NCI-H2196 (cell line): Measurements from ENCODE around the gene USP38.
A peak's percentile ranks its signal among the peaks of the same experiment; 100 is the strongest.
"Not testable (repeated sequence)": the region's sequence is repeated elsewhere in the genome, so short reads cannot be mapped to it uniquely, and the experiment has no call there.

ENCODE experiments used
- DNase-seq: peaks from one replicate; lab custom pipeline; 2025; ENCODE audit not compliant: unreplicated experiment; lab: John Stamatoyannopoulos, UW

Gene USP38

GRCh38 chr4:143184503-143185252 lies at the start of gene USP38:
TSS of gene USP38 (plus strand) at chr4:143184917. CDS start at chr4:143185451, 534 bp downstream.
- peak; percentile 87 for DNase-seq

- DNase-seq, result no peak
These were observed 49.4 kb upstream of the USP38 start for GRCh38 chr4:143135358-143135757.

- no peak for DNase-seq
These were observed 44.0 kb upstream of the USP38 start for GRCh38 chr4:143140696-143141095.

- DNase-seq, result no peak
These were observed 36.2 kb upstream of the USP38 start for GRCh38 chr4:143148521-143148920.

DNA sequence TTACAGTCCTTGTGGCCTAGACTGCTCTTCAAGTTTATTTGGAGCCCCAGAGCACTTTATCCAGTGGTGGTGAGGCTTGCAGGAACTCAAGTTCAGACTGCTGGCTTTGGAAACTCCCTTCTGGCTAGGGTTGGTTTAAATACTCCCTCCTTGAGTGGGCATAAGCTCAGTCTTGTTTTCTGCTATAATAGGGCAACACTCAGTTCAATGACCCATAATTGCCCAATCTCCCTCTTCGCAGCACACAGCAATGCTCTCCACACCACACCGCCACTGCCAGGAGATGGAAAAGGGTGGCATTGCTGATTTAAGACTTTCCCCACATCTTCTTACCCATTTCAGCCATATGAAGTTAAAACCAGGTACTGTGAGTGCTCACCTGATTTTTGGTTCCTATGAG lies 27.9 kb upstream of the USP38 start:
- no peak for DNase-seq

GRCh38 chr4:143163614-143164013 lies 21.1 kb upstream of the USP38 start:
- DNase-seq, result no peak

- not testable (repeated sequence) for DNase-seq
These were observed 18.0 kb upstream of the USP38 start for GRCh38 chr4:143166722-143167121.

GRCh38 chr4:143178923-143179322 lies 5.8 kb upstream of the USP38 start:
- peak; percentile 2 for DNase-seq

- no peak for DNase-seq
These were observed 1.1 kb upstream of the USP38 start for GRCh38 chr4:143183513-143184216.

DNA sequence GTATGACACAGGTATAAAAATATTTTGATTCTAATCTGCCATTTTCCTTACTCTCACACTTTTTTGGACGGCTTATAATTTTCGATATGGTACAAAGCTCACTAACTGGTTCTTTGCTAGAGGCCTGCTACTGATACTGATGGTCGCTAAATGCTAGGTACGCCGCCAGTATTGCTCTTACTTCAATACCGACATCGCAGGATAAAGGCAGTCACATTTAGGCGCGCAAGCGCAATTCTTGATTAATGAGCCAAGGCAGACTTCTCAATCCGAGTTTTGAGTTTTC lies 557 bp upstream of the USP38 start:
- no peak for DNase-seq

GRCh38 chr4:143185253-143186107 lies 763 bp downstream of the USP38 start:
- no peak for DNase-seq

GRCh38 chr4:143186212-143186611 lies 1.5 kb downstream of the USP38 start:
- no peak for DNase-seq

DNA sequence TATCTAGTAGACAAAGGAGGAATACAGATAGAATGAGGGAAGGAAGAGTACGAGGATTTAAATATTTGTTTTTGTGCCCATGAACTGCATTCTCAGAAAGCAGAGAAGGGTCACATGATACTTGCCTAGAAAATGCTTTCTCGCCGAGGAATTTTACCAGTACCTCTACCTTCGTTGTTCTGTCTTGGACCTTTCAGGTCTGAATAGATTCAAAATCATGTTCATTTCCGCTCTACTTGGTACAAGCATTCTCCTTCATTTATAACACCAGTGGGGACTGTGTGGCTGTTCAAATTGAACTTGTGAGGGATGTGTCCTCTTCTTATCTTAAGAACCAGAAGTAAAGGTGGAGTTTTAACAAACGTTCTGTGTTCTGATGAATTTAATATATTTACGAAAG lies 1.9 kb downstream of the USP38 start:
- no peak for DNase-seq

DNA sequence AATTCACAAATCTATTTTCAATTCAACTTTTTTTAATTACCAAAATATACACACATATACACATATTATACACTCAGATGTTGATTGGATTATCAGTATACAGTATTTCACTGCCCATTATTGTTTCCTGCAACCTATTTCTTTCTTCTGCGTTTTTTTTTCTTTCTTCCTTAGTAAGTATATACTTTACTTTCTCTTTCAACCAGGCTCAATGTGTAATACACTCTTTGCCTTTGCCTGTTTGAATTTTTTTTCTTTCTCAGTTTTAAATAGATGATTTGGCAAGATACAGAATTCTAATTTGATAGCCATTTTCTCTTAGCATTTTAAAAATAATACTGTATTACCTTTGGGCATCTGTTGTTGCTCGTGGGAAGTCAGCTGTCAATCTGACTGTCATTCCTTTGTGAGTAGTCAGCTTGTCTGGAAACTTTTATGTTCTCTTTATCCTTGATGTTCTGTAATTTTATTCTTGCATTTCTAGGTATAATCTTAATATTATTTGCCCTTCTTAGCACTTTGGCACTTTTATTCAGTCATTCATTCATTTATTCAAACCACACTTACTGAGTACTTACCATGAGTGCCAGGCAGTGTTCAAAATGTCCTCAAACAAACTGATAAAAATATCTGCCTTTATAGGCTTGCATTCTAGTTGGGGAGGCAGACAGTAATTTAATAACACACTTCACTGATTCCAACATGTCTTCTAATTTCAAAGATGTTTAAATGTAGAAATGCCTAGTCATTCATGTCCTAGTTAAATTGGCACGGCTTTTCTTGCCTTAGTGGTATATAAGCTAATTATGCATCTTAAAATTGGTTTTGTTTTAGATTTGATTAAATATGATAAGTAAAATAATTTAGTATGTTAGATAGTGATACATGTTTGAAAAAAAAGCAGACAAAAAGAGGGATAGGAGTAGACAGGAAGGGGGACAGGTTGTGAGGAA lies 3.7 kb downstream of the USP38 start:
- no peak for DNase-seq

DNA sequence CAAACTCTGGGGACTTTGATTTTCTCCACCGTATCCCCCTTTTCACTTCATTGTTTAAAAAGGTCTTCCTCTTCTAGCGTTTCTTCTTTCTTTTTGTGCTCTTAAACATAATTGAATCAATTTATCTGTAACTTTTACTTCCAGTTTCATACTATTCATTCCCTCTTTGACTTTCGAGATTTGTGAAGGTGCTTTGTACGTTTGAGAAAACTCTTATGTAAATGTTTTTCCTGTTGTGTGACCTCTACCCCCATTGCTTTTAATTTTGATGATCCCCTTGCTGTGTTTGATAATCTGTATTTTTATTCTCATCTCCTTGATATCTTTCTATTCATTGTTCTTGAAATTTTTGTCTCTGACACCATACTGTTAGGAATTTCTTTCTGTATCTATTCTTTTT lies 4.8 kb downstream of the USP38 start:
- DNase-seq, result no peak

- no peak for DNase-seq
These were observed 10.9 kb downstream of the USP38 start for GRCh38 chr4:143195581-143195980.

- no peak for DNase-seq
These were observed 11.6 kb downstream of the USP38 start for GRCh38 chr4:143196323-143196722.

DNA sequence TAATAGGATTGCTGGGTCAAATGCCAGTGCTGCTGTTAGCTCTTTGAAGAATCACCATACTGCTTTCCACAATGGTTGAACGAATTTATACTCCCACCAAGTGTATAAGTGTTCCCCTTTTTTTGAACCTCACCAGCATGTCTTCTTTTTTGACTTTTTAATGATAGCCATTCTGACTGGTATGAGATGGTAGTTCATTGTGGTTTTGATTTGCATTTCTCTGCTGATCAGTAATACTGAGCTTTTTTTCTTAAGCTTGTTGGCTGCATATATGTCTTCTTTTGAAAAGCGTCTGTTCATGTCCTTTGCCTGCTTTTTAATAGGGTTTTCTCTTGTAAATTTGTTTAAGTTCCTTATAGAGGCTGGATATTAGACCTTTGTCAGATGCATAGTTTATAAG lies 14.8 kb downstream of the USP38 start:
- no peak for DNase-seq

GRCh38 chr4:143202824-143203223 lies 18.1 kb downstream of the USP38 start:
- DNase-seq, result no peak

DNA sequence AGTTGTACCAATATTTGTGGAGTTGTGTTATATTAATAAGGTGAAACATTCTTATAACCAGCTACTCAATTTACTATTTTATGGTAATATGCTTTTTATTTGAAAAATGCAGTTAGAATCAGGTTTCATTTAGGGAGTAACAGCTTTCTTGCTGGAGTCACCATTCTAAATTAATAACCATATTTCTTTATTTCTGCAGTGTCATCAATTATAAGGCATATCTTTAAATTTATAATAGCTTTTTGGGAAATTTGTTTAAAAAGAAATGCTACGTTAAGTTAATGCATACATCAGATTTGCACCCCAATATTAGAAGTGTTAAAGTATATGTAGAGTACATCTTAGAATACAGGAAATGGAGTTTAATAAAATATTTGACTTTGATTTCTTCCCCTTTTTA lies 18.9 kb downstream of the USP38 start:
- no peak for DNase-seq

GRCh38 chr4:143207555-143207954 lies 22.8 kb downstream of the USP38 start:
- DNase-seq, result no peak
